Gastrocnemius medialis (tissue), 4 donors: ENCODE results near the gene TMPRSS4. TPM values are rescaled to one million over a fixed set of nuclear protein-coding genes. Genes with fewer than 3 reads are reported as not detected.

ENCODE experiments used
- ATAC-seq, 2 donors: fragments of 150-250 bp; one replicate each; pipeline ENCODE4 v1.9.1; 2016
- DNase-seq, 2 donors: peaks; one replicate each; pipeline ENCODE4 v3.0.0-alpha.2; 2019
- H3K27ac ChIP-seq, 4 donors: fragments of 200-600 bp; sonication (generic); 1 replicate in 1 of 4; 2 replicates in 3 of 4; pipeline ENCODE4 v1.5.1; 2016 to 2018; ENCODE audit warnings: mild to moderate bottlenecking in 2 of 4, moderate library complexity in 1 of 4
- H3K27me3 ChIP-seq, 3 donors: fragments of 200-600 bp; sonication (generic) in 2 of 3; 1 replicate in 1 of 3; 2 replicates in 2 of 3; pipeline versions ENCODE4 v1.5.1 to v1.6.0; 2016 to 2019; ENCODE audit warnings: mild to moderate bottlenecking in 1 of 3, moderate library complexity in 1 of 3
- H3K36me3 ChIP-seq, 2 donors: fragments of 200-600 bp; sonication (generic) in 1 of 2; one replicate each; pipeline ENCODE4 v1.5.1; 2017 to 2018
- H3K4me1 ChIP-seq, 2 donors: fragments of 200-600 bp; sonication (generic) in 1 of 2; one replicate each; pipeline ENCODE4 v1.5.1; 2016 to 2017; ENCODE audit warnings: mild to moderate bottlenecking in 2 of 2
- H3K4me3 ChIP-seq, 4 donors: fragments of 200-600 bp; sonication (generic) in 3 of 4; 1 replicate in 1 of 4; 2 replicates in 3 of 4; pipeline ENCODE4 v1.5.1; 2016 to 2019; ENCODE audit warnings: mild to moderate bottlenecking in 2 of 4
- H3K9me3 ChIP-seq, 3 donors: fragments of 200-600 bp; sonication (generic) in 2 of 3; 1 replicate in 1 of 3; 2 replicates in 2 of 3; pipeline ENCODE4 v1.5.1; 2016 to 2019
- POLR2A ChIP-seq, 2 donors: fragments of 450-650 bp; IDR thresholded peaks; one replicate each; pipeline ENCODE4 v1.6.1; 2017; ENCODE audit warnings: antibody characterized with exemption in 2 of 2, mild to moderate bottlenecking in 2 of 2, moderate library complexity in 2 of 2
- in situ Hi-C, 4 donors: fragments of 200-750 bp; cut with MboI; loops; one replicate each; pipeline versions ENCODE4 v1.15.0 to v1.8.0; 2017; ENCODE audit warnings: low sequenced_read_pairs in 4 of 4
- intact Hi-C: fragments of 100-400 bp; cut with DNase I; formaldehyde crosslinking; loops from one replicate; pipeline ENCODE4 v1.15.1; 2023; ENCODE audit warnings: low total_unique reads
- total RNA-seq, 4 donors: library from RNA; depleted of rRNA; stranded (reverse); fragments of >200 nt; gene quantifications; one replicate each; pipeline versions ENCODE4 v1.1.0 to v1.2.3, GENCODE V29; 2016
- TF ChIP-seq, protein P1 (sequence below), 5 experiments: fragments of 450-650 bp in 3 of 5; fragments of 200-600 bp in 2 of 5; sonication (generic) in 2 of 5; IDR thresholded peaks in 4 of 5; conservative IDR thresholded peaks in 1 of 5; 1 replicate in 4 of 5; 2 replicates in 1 of 5; pipeline ENCODE4 v1.5.1; 2016 to 2019; ENCODE audit warnings: antibody characterized with exemption in 5 of 5, mild to moderate bottlenecking in 3 of 5, moderate library complexity in 3 of 5

Gene TMPRSS4
- total RNA-seq, 4 donors from 2014 or later = 1.1 TPM; not detected in 3

DNA sequence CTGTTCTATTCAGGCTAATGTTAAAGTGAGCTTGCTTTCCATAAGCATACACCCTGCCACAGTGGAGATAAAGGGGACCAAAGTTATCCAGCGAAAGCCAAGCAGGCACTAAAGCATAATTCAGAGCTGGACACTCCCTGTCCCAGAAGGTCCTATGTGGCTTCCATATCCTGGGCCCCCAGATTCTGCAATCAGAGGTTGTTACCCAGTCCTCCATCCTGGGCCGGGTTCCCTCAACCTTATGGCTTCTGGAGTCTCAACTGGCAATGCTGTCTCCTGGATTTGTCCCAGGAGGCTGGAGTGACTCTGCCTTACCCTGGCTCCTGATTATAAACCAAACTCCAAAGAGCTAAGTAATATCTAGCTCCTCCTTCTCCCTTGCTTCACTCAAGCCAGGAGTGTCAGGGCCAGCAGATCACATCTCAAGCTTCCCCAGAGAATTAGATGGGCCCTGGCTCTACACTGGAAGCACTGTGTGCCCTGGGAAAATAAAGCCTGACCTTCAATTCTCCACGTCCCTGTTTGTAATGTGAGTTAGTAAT, 23.9 kb downstream of the TMPRSS4 start:
- ATAC-seq (peak; percentile 78 to 84), DNase-seq (peak in 1 of 2 donors; percentile 35)
- Histone ChIP-seq H3K36me3 (no peaks in the 10 kb centered on the region), H3K27me3 (no peaks in the 10 kb centered on the region), H3K4me1 (peaks cover 13 to 24% of the 10 kb centered on the region in 2 donors), H3K4me3 (no peak overlapping the region), H3K27ac (peak overlapping the region in 3 of 4 donors; percentile 3 to 71 (median 9)), H3K9me3 (no peaks in the 10 kb centered on the region)
- no peak for TF ChIP-seq POLR2A (IDR thresholded peaks at IDR 0.05)
- TF ChIP-seq, protein P1, sequence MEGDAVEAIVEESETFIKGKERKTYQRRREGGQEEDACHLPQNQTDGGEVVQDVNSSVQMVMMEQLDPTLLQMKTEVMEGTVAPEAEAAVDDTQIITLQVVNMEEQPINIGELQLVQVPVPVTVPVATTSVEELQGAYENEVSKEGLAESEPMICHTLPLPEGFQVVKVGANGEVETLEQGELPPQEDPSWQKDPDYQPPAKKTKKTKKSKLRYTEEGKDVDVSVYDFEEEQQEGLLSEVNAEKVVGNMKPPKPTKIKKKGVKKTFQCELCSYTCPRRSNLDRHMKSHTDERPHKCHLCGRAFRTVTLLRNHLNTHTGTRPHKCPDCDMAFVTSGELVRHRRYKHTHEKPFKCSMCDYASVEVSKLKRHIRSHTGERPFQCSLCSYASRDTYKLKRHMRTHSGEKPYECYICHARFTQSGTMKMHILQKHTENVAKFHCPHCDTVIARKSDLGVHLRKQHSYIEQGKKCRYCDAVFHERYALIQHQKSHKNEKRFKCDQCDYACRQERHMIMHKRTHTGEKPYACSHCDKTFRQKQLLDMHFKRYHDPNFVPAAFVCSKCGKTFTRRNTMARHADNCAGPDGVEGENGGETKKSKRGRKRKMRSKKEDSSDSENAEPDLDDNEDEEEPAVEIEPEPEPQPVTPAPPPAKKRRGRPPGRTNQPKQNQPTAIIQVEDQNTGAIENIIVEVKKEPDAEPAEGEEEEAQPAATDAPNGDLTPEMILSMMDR (IDR thresholded peaks at IDR 0.05 in 4 of 5, conservative IDR thresholded peaks at IDR 0.05 in 1 of 5) = no peak
- in situ Hi-C loops = no loop called here
- intact Hi-C loops = no loop called here

- ATAC-seq (no peak), DNase-seq (no peak)
- Histone ChIP-seq H3K9me3 (no peaks in the 10 kb centered on the region), H3K4me3 (no peak overlapping the region), H3K4me1 (peaks cover 13 to 24% of the 10 kb centered on the region in 2 donors), H3K27ac (no peak overlapping the region), H3K27me3 (no peaks in the 10 kb centered on the region), H3K36me3 (no peaks in the 10 kb centered on the region)
- intact Hi-C loops = no loop called here
- in situ Hi-C loops = no loop called here
- TF ChIP-seq, protein P1 (IDR thresholded peaks at IDR 0.05 in 4 of 5, conservative IDR thresholded peaks at IDR 0.05 in 1 of 5) = no peak
Measured at GRCh38 chr11:118102721-118103261, 25.9 kb downstream of the TMPRSS4 start.

DNA sequence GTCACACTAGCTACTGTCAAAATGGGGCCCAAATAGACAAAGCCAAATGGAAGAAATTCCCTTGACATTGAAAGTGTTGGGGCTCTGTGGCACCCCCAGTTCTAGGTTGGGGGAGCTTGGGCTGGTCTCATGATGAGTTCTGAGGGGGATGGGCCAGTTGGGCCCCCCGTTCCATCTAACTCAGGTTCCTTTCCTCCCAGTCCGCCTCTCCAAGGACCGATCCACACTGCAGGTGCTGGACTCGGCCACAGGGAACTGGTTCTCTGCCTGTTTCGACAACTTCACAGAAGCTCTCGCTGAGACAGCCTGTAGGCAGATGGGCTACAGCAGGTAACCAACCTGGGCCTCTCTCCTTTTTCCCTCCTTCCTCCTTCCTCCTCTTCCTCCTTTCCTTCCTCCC, 27.6 kb downstream of the TMPRSS4 start:
- Histone ChIP-seq H3K36me3 (no peaks in the 10 kb centered on the region), H3K9me3 (no peaks in the 10 kb centered on the region), H3K4me3 (no peak overlapping the region), H3K27ac (no peak overlapping the region), H3K27me3 (no peaks in the 10 kb centered on the region), H3K4me1 (peaks cover 13 to 24% of the 10 kb centered on the region in 2 donors)
- DNase-seq (no peak), ATAC-seq (no peak)
- no peak for TF ChIP-seq POLR2A (IDR thresholded peaks at IDR 0.05)
- TF ChIP-seq, protein P1 (IDR thresholded peaks at IDR 0.05 in 4 of 5, conservative IDR thresholded peaks at IDR 0.05 in 1 of 5) = no peak
- in situ Hi-C loops = no loop called here
- intact Hi-C loops = no loop called here

DNA sequence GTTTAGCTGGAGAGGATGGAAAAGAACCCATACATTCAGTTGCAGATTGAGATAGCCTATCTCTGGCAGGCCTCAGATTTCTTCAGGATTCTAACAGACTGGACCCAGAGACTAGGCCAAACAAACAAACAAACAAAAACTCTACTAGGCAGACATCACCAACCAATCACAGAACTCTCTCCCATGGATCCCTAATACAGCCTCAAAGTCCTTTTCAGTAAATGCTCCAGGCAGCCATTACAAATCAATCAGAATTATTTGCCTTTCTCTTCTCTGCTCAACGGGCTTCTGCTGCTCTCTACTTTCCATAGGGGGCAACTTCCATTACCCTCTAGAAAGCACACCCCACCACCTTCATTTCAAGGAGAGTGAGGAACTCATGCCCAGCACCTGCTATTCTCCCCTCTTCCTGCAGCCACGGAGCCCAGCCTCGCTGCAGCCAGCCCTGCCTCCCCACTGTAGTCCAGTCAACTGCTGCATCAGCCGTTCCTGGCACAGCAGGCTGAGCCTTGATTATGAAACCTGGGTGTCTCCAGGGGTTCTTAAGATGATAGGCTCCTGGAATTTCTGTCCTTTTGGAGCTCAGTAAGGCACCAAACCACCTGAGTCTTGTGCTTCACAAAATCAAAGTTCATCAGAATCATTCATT, 28.9 kb downstream of the TMPRSS4 start:
- Histone ChIP-seq H3K27me3 (no peaks in the 10 kb centered on the region), H3K36me3 (no peaks in the 10 kb centered on the region), H3K4me3 (no peak overlapping the region), H3K4me1 (peaks cover 4 to 22% of the 10 kb centered on the region in 2 donors), H3K9me3 (no peaks in the 10 kb centered on the region), H3K27ac (no peak overlapping the region)
- TF ChIP-seq, protein P1 (IDR thresholded peaks at IDR 0.05 in 4 of 5, conservative IDR thresholded peaks at IDR 0.05 in 1 of 5) = no peak
- TF ChIP-seq POLR2A (IDR thresholded peaks at IDR 0.05) = no peak
- in situ Hi-C loops (no loop called here), intact Hi-C loops (no loop called here)
- ATAC-seq (no peak), DNase-seq (no peak)
